Fibroblast of lung (primary cell): ENCODE measurements around the gene SGTA.

Source experiments
- CTCF ChIP-seq, 2 donors: IDR thresholded peaks in 1 of 2; conservative IDR thresholded peaks in 1 of 2; 1 replicate in 1 of 2; 2 replicates in 1 of 2; pipeline ENCODE4 v1.5.1; 2011 to 2012; ENCODE audit warnings: low read length in 2 of 2, control low read depth in 1 of 2, inconsistent platforms in 1 of 2, low read depth in 1 of 2, mild to moderate bottlenecking in 1 of 2
- EZH2 ChIP-seq: IDR thresholded peaks from 2 replicates; pipeline ENCODE4 v1.5.1; 2012; ENCODE audit warnings: low read length, control low read depth, mild to moderate bottlenecking; ENCODE audit errors: missing control alignments

GRCh38 chr19:2722541-2723344, 60.3 kb downstream of the SGTA start:
- TF ChIP-seq CTCF (conservative IDR thresholded peaks at IDR 0.05 in 1 of 2, IDR thresholded peaks at IDR 0.05 in 1 of 2; ENCODE audit: low read depth in 1 of 2, low read length in 2 of 2) (no peak), EZH2 (no peak)
